T follicular helper cell (primary cell): ENCODE results near the gene EML5.
"Not testable (repeated sequence)": the region's sequence is repeated elsewhere in the genome, so short reads cannot be mapped to it uniquely, and the experiment has no call there.

Experiments used
- DNase-seq: peaks from one replicate; pipeline ENCODE4 v3.0.0-alpha.2; 2020; ENCODE audit warnings: low read depth
- total RNA-seq, 2 experiments: gene quantifications; one replicate each; lab custom pipeline; 2026; lab: John Stamatoyannopoulos, UW

Gene EML5
- total RNA-seq = 33.2 to 53.3 reads per million in 2 experiments

DNA sequence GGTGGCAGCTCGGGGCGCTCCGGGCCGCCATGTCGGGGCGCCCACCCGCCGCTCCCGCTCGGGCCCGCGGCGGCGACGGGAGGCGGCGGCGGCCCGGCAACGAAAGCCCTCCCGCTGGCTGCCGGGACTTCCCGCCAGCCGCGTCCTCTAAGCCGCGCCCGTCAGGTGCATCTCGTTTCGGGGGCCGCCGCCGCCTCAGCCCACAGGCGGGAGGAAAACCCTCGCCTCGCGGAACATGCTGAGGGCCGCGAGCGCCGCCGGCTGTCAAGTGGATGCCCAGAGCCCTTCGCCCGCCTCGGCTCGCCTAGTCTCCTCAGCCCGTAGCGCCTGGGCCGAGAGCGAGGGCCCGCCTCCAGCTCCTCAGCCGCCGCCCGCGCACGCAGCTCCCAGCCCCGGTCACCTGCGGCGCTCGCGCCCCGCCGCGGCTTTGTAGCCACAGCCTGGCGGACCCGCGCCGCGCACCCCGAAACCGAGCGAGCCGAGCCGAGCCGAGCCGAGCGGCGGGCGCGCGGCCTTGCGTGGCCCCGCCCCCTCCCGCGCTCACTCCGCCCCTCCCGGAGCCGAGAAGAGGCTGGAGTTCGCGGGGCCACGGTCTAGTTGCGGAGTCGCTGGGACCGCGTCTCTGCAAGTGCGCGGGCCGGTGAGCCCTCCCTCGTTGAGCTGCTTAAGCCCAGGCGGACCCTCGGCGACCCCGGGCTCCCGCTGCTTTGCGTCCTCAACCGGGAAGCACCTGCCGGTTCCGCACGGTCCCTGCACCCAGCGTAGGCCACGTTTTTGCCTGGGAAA lies at the start of gene EML5:
TSS of gene EML5 (minus strand) at position 481 of the 786 bp plus-strand sequence. CDS start at position 31, 450 bp downstream.
- DNase-seq = peak; percentile 75

DNA sequence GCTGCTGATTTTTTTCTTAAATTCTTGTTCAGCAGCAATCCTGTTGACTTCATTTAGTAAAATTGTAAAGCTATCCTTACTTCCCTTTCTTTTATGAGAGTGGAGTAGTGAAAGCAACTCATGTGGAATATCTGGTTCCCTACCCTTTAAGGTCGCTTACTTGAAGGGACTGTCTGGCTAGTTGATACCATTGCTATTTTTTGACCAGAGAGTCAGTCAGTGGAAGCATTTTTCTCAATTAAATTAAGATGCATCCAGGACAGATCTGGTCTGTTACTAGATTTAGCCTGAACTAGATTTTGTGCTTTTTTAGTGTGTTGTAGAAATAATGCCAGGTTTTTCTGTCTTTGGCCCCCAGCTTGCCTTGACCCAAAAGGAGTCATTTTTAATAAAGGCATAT lies 49.7 kb upstream of the EML5 start:
- DNase-seq = no peak

DNA sequence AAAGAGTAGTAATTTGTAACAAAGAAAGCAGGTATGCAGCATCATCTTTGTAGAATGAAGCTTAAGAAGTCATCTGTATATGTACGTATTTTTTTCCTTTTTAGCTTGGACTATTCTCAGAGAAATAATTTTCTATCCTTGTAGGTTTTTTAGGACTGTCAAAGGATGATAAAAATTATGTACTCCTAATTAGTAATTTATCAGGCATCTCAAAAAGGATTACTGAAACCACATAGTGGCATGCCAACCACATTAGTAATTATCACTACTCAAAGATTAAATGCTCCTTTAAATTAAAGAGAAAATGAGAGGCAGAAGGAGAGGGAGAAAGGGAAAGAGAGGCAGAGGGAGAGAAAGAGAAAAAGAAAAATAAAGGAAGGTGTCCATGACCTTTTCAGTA lies 49.0 kb upstream of the EML5 start:
- no peak for DNase-seq

DNA sequence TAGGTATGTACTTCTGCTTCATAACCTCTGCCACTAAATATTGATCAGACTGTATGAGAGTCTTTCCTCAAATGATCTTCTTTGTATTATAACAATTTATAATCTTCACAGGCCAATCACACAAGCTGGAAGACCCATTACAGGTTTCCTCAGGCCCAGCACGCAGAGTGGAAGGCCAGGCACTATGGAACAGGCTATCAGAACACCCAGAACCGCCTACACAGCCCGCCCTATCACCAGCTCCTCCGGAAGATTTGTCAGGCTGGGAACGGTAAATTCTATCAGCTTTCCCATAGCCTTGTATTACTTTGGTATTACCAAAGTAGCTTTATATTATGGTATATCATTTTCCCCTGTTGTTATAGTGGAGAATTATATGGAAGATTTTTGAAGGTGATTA lies 48.2 kb upstream of the EML5 start:
- no peak for DNase-seq

DNA sequence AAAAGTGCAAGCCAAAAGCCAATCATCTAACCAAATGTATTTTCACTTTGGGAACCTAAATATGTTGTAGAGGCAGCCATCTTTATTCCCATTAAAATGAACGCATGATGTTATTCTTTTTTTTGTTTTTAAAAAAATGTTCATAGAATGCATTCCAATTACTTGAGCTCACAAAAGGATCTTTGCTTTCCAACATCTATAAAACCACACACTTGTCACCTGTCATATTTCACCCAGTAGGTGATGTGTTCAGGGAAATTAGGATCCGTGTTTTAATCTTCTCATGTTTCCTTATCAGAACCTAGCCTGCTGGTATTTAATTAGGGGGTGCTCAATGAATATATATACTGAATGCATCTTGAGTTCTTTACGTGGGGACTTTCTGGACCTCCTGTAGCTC lies 45.3 kb upstream of the EML5 start:
- no peak for DNase-seq

DNA sequence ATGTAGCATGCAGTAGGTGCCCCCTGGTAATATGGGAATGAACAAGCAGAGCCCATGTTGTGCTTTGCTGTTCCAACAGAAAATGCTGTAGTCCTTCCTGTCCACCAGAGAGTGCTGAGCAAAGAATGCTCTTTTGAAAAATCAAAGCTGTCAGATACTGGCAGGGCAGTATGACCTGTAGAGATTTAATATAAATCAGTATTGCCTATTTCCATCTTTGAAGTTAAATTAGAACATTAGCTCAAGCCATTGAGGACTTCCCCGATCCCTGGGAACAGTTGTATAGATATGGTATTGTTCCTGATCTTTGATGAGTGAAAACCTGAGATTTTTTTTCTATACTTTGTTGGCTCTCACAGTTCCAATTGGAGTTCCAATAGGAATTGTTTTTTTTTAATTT lies 44.7 kb upstream of the EML5 start:
- DNase-seq = no peak

DNA sequence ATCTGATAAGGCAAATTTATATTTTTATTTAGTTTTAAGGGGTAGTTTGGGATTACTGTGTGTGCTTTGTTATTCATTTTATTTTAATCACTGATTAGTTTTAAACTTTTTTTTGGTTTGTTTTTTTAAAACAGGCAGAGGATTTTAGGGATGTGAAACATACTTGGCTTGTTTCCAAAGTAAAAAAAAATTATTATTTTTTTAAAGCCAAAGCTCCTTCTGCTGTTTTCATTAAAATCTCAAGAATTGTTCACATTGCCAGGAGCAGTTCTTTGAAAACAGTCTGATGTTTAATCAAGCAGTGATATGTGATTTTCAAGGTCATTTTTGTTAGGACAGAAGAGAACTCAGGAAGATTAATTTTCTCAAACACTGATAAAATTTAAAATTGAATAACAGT lies 42.9 kb upstream of the EML5 start:
- no peak for DNase-seq

DNA sequence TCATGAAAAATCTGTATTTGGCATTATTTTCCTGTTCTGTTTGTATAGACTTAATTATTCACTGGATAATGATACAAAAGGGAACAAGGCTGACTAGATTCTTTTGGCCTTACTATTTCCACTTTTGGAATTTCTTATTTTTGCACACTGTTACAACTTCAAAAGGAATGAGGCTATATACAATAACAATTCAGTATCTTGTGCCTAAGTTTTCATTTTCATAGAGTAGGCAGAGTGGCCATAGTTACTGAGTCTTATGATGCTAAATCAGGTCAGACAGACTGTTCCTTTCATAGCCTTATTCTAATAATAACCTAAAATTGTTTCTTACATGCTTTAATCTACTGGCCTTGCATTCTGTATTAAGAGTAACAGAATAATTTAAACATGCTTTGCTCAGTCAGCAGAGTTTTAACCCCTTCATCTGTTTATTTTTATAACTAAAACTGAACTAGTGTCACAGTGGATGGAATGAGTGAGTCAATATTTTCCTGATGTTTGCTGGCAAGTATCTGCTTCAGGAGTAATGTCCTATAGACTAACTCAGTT lies 42.2 kb upstream of the EML5 start:
- no peak for DNase-seq

DNA sequence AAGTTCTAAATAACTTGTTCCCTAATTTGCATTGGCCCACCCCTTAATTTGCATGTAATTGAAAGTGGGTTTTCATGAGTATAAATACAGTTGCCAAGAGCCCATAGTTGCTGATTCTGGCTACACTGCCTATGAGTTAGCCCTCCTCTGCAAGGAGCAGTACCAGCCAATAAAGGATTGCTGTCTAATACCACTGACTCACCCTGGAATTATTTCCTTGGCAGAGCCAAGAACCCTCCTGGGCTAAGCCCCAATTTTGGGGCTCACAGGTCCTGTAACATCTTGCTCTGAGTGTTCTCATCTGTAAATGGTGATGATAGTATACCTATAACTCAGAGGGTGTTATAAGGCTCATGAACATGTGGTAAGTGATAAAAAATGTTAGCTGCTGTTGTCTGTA lies 38.5 kb upstream of the EML5 start:
- no peak for DNase-seq

DNA sequence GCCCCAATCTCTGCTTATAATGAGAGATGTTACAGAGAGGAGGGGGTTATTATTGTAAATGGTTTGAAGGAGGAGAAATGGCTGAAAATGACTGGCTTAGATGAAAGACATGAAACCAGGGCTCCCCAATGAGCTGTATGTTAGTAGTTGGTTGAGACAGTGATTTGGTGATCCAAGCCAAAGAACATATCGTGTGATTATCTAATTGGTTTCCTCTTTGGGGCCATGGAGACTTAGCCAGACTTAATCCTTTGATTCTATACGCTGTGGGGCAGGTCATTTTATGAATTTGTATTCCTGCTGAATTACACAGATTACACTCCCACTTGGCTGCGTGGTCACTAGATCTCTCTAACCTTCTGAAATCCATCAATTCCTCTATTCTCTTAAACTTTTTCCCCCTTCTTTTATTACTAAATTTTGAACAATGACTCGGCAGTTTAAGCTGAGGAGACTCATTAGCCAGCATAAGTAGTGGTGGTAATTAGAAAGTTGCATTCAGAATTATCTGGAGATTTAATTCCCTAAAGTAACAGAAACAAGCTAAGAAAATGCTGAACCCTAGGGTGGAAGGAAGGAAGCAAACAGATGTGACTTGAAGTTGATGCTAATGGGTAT lies 37.0 kb upstream of the EML5 start:
- DNase-seq = no peak

DNA sequence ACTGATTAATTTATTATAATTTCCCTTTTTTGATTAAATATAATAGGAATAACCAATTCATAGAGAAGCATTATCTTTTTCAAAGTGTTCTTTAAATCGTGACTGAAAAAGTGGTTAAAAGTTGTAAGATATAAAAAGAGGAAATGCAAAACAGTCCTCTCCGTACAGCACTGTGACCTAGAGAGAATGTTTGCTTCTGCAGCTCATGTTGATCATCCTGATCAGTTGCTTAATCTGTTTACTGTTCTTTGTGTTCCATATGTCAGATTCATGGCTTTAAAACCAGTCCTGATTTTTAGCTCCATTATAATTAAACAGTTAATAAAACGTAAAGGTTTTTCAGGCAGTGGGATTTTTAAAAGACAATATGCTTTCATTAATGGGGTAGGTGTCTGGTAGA lies 36.4 kb upstream of the EML5 start:
- no peak for DNase-seq

DNA sequence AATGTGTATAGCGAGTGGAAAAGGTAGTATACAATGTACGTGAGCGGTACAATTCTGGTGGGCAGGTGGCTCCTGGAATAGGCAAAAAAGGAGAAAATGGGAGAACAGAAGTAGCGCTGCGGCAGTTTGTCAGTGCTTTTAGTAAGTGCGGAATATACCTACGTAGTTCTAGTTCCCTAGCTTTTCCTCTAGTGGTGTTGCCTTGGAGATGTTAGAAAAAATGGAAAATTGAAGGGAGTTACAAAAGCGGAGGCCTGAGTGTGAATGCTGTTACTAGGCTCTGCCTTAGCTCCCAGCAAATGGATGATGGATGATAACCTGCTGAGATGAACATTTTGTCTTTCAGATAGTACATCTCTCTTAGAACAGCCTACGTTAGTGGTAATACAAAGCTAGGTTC lies 32.8 kb upstream of the EML5 start:
- DNase-seq = no peak

DNA sequence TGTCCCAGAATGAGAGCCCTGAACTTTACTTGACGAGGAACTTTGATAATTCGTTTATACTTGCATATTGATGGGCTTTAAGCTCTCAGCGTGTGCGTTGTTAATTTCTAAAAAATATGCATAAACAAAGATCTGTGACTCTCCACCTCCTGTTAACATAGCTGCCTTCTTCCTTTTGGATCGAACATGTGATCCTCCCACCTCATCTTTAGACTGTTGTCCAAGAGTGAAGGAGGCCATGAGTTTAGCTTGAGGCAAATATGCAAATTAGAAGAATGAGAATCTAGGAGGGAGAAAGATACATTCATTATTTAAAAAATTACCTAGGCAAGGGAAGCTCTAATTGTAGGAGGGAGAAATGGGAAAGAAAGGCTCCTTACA lies 32.3 kb upstream of the EML5 start:
- DNase-seq = no peak

DNA sequence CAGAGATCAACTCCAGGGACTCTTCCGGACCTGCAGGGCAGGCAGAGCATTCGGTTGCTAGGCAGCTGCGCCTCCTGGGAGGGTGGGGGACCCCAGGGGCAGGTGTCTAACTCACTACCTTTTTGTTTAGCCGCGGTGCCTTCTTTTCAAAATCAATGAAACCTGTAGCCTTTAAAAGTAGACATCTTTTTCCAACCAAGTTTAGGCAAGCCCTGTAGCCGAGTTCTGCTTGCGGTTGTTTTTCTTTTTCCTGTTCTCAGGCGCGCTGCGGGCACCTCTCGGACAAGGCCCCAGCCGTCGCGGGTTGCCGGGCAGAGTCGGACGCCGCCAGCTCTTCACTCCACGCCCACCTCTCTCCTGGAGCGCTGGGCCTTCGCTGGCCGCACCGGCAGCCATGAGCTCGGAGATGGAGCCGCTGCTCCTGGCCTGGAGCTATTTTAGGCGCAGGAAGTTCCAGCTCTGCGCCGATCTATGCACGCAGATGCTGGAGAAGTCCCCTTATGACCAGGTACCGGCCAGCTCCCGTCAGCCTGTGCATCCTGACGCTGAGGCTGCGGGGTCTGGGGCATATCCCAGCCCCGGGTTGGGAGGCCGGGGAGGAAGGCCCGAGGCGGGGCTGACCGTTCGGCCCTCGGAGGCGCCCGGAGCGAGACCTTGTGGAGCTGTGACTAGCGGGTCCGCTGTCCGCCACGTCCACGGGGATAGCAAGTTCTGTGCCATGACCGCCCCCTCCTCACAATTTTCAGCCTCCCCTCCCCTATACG lies 31.7 kb upstream of the EML5 start, which contains the start of gene TTC8:
TSS of gene TTC8 (plus strand) at position 338 of the 764 bp plus-strand sequence. CDS start at position 395, 57 bp downstream.
- DNase-seq = peak; percentile 78

DNA sequence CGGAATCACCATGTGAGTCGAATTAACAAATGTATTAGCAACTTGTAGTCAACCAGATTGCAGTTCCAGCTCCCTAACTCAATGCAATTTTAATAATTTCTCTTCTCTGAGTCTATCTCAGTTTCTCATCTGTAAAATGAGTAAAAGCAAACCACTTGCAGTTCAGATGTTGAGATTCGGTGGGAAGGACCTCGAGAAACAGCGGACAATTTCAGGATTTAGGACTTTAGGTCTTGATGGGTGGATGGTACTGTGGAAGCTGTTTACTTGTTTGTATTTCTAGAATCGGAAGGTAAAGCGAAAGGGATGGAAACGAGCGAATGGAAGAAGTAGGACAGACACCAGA lies 31.2 kb upstream of the EML5 start:
- DNase-seq = no peak

DNA sequence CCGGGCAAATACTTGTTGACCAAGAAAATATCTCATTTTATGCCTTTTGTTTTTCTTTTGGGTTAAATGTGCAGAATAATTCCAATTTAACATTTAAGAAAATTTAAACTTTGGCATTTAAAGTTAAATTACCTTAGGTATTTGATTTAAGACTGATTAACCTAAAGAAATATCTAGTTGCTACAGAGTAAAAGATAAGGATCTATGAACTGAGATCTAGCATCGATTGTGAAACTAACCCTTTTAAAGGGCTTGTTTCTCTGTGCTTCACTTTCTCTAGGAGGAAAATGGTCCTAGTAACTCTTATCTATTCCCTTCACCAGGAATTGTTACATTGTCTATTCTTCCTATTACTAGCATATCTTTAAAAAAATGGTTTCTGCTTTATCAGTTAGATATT lies 29.1 kb upstream of the EML5 start:
- DNase-seq = no peak

DNA sequence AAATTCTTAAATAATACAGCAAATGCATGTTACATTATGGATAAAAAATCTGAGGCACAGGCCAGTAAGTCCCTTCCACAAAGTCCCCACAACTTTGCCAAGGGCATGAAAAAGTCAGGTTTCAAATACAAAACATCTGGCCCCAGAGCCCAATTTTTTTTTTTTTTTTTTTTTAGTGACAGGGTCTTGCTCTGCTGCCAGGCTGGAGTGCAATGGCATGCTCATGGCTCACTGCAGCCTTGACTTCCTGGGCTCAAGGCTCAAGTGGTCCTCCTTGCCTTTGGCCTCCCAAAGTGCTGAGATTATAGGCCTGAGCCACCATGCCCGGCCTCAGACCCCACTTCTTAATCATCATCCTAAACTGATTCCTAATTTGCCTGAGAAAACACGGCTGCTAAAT lies 28.6 kb upstream of the EML5 start:
- no peak for DNase-seq

DNA sequence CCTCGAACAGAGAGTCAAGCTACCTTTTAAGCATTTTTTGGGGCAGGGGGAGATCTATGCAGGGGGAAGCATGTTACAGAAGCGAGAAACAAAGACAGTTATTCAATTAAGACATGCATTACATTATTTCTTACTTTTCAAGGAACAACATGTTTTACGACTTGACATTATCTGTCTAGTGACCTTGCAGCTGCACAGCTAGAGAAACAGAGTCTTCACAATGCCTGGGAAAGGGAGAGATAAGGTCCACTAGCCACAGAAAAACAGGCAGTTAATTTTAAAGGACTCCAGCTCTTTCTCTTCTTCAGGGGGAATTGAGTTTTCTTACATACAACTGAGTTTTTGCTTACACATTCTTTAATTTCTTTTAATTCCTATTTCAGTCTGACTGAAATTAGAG lies 26.9 kb upstream of the EML5 start:
- not testable (repeated sequence) for DNase-seq

DNA sequence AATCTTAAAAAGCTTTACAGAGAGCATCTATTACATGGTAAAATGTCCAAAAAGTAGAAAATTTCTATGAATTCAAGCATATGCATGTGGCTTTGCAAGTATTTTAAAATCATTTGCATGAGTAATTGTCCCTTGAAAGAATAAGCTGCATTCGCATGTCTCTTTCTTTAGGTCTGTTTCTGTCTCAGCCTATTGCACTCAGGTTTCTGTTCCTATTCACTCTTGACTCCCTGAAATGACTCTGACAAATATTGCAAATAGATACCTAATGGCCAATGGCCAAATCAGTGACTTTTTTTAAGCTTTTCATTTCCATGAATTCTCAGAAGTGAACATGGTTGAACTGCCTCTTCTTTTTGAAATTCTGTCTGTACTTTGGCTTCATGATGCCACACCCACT lies 25.3 kb upstream of the EML5 start:
- DNase-seq = no peak

DNA sequence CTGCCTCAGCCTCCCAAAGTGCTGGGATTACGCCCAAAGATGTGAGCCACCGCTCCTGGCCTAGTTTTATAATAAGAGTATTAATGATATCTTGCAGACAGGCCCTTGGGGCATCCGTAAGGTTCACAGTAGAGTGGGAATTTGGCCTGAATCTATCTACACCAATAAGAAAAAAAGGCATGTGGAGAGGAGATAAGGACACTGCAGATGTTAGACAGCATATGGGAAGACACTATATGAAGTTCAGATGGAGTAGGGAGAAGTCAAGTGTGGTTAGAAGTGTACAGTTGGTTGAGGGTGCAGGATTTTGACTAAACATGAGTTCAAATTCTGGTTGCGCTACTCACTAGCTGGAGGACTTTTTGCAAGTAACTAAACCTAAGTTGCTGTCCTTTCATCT lies 23.2 kb upstream of the EML5 start:
- no peak for DNase-seq

DNA sequence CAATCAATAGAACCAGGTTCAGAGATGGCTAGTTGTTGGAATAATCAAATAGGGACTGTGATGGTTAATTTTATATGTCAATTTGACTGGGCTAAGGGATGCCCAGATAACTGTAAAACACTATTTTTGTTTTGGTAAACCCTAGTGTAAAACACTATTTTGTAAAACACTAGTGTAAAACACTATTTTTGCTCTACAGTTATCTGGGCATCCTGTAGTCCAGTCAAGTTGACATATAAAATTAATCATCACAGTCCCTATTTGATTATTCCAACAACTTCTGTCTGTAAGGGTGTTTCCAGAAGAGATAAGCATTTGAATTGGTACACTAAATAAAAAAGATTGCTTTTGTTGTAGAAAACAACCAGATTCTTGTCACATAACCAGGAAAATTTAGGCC lies 15.6 kb upstream of the EML5 start:
- no peak for DNase-seq

DNA sequence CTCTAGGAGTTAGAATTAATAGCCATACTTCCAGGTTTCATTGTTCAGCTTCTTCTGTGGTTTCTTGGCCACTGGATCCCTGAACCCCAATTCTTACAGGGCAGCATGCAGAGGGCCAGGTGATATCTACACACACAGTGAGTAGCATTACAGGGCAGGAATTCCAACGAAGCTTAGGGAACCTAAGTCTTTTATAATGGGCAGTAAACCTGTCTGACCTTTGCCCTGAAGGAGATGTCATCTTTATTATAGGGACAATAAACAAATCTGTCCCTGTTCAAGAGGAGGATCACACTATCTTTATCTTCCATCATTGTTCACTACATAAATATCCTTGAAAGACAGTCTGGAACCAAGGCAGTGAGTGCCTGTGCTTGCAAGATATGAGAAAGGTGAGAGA lies 11.7 kb upstream of the EML5 start:
- DNase-seq = no peak

DNA sequence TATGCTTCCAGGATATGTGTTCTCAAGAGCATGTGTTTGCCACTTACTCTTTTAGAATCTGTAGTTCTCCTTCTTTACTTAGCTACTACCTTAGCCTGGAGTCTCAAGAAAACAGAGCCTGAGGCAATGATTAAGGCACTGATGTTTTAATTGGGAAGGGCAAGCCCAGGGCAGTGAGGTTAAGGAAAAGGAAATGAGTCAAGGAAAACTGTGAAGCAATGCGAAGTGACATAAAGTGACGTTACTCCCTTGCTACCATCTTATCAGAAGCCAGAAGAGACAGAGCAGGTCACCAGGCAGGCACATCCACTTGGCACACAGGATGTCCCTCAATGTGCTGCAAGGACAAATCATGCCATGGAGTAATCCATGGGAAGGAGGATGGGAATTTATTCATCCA lies 11.3 kb upstream of the EML5 start:
- no peak for DNase-seq
